Fibroblast of lung (primary cell): ENCODE data around the gene SLC37A2. TPM values are rescaled to one million over a fixed set of nuclear protein-coding genes. Genes with fewer than 3 reads are reported as not detected.

ENCODE experiments used
- DNase-seq, 2 donors: peaks; one replicate each; pipeline versions ENCODE4 v3.0.0 to v3.0.0-alpha.2; 2010; ENCODE audit warnings: low read depth in 2 of 2
- H2AFZ ChIP-seq: 2 replicates; pipeline ENCODE4 v1.5.1; 2012; ENCODE audit warnings: low read length, control low read depth, inconsistent platforms
- H3K27ac ChIP-seq: 2 replicates; pipeline ENCODE4 v1.5.1; 2011; ENCODE audit warnings: low read length, control low read depth; ENCODE audit not compliant: insufficient read depth
- H3K27me3 ChIP-seq: 2 replicates; pipeline ENCODE4 v1.5.1; 2011; ENCODE audit warnings: mild to moderate bottlenecking, low read length; ENCODE audit not compliant: control insufficient read depth, insufficient read depth
- H3K36me3 ChIP-seq: 2 replicates; pipeline ENCODE4 v1.5.1; 2011; ENCODE audit warnings: low read length; ENCODE audit not compliant: control insufficient read depth, insufficient read depth
- H3K4me1 ChIP-seq: 2 replicates; pipeline ENCODE4 v1.5.1; 2011; ENCODE audit warnings: low read length; ENCODE audit not compliant: control insufficient read depth, insufficient read depth; ENCODE audit errors: extremely low read depth
- H3K4me2 ChIP-seq: 2 replicates; pipeline ENCODE4 v1.5.1; 2011; ENCODE audit warnings: low read length, control low read depth; ENCODE audit not compliant: insufficient read depth; ENCODE audit errors: extremely low read depth
- H3K4me3 ChIP-seq, 4 experiments: fragments of 200-600 bp in 1 of 4; sonication (generic) in 1 of 4; replicated peaks in 1 of 4; 2 replicates each; pipeline ENCODE4 v1.5.1; 2011 to 2016; ENCODE audit warnings: low read length in 4 of 4, low read depth in 3 of 4, mild to moderate bottlenecking in 3 of 4, control low read depth in 2 of 4, inconsistent platforms in 1 of 4, mixed read lengths in 1 of 4; ENCODE audit not compliant: insufficient read depth in 1 of 4; ENCODE audit errors: control extremely low read depth in 1 of 4
- H3K79me2 ChIP-seq: 2 replicates; pipeline ENCODE4 v1.5.1; 2012; ENCODE audit warnings: mild to moderate bottlenecking, low read length, inconsistent platforms; ENCODE audit not compliant: control insufficient read depth, insufficient read depth
- H3K9ac ChIP-seq: 2 replicates; pipeline ENCODE4 v1.5.1; 2011; ENCODE audit warnings: mild to moderate bottlenecking, low read length, control low read depth; ENCODE audit not compliant: insufficient read depth
- H3K9me3 ChIP-seq: 2 replicates; pipeline ENCODE4 v1.5.1; 2012; ENCODE audit warnings: low read depth, low read length; ENCODE audit not compliant: control insufficient read depth, insufficient read depth
- H4K20me1 ChIP-seq: 2 replicates; pipeline ENCODE4 v1.5.1; 2011; ENCODE audit warnings: low read length; ENCODE audit not compliant: control insufficient read depth, insufficient read depth; ENCODE audit errors: extremely low read depth
- CTCF ChIP-seq, 2 donors: IDR thresholded peaks in 1 of 2; conservative IDR thresholded peaks in 1 of 2; 1 replicate in 1 of 2; 2 replicates in 1 of 2; pipeline ENCODE4 v1.5.1; 2011 to 2012; ENCODE audit warnings: low read length in 2 of 2, control low read depth in 1 of 2, inconsistent platforms in 1 of 2, low read depth in 1 of 2, mild to moderate bottlenecking in 1 of 2
- EZH2 ChIP-seq: IDR thresholded peaks from 2 replicates; pipeline ENCODE4 v1.5.1; 2012; ENCODE audit warnings: low read length, control low read depth, mild to moderate bottlenecking; ENCODE audit errors: missing control alignments
- polyA plus RNA-seq, 2 donors: library from polyadenylated mRNA; depleted of rRNA in 1 of 2; stranded (reverse) in 1 of 2; unstranded in 1 of 2; fragments of >200 nt; gene quantifications; 2 replicates each; pipeline ENCODE4 v1.2.1, GENCODE V29; 2011 to 2012; ENCODE audit warnings: missing spikeins in 1 of 2
- total RNA-seq: library from RNA; depleted of rRNA; stranded (reverse); fragments of >200 nt; gene quantifications from 2 replicates; pipeline ENCODE4 v1.2.1, GENCODE V29; 2014

The SLC37A2 gene
- total and polyA plus RNA-seq, 2 donors (not counting 1 experiment from before 2014, with no cell fraction given): 0.36 to 0.83 TPM

DNA sequence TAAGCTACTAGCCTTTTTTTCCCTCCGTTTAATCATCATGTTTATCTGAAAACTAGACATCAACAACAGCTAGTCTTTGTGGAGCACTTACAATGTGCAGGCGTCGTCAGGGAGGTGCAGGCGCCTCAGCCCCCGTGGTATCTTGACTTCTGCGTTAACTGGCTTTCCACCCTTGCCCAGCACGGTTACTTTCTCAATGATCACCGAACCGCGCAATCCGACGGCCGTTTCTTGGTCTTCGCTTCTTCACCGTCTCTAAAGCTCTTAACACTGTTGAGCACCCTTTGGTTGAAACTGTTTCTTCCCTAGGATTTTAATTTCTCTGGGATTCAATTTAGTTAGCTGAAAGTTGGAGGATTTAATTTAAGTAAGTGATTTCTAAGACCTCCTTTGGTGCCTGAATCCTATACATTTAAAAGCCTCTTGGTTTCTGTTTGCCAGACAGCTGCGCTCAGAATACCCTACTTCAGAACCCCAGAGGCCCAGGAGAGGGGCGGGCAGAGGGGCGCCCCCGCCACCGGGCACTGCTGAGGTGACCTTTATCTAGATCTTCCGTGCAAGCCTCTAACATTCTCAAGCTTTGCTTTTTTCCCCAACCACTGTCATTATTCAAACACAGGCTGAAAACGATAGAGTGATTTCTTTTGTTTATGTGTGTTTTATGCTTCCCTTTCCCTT, 66.3 kb downstream of the SLC37A2 start:
- Histone ChIP-seq H3K4me3 (no peak overlapping the region), H2AFZ (no peak overlapping the region), H3K9me3 (no peaks in the 10 kb centered on the region), H3K9ac (no peak overlapping the region), H3K4me2 (no peak overlapping the region), H3K27me3 (peaks cover 4% of the 10 kb centered on the region), H3K36me3 (no peaks in the 10 kb centered on the region), H3K27ac (no peak overlapping the region), H3K4me1 (peaks cover 6% of the 10 kb centered on the region), H4K20me1 (no peaks in the 10 kb centered on the region), H3K79me2 (no peaks in the 10 kb centered on the region)
- no peak for DNase-seq
- TF ChIP-seq CTCF (conservative IDR thresholded peaks at IDR 0.05 in 1 of 2, IDR thresholded peaks at IDR 0.05 in 1 of 2; ENCODE audit: low read depth in 1 of 2, low read length in 2 of 2) (no peak), EZH2 (no peak)

DNA sequence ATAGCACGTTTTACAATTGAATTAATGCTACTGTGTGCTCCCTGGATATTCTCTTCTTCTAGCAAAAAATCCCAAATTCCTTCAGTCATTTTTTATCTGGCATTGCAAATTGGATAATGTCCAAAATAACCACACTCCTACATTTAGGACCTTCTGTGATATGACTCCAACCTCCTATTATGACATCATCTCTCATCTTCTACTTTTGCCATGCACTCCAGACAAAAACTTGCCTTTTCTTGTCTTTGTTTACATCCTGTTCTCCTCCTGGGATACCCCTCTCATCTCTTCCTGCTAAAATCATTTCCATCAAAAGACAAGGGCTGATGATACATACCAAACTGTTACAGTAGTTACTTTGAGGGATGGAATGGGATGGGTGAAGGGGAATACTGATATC, 69.0 kb downstream of the SLC37A2 start:
- no peak overlapping the region for H2AFZ ChIP-seq
- TF ChIP-seq EZH2 (no peak), CTCF (conservative IDR thresholded peaks at IDR 0.05 in 1 of 2, IDR thresholded peaks at IDR 0.05 in 1 of 2; ENCODE audit: low read depth in 1 of 2, low read length in 2 of 2) (no peak)
- H3K36me3 ChIP-seq: no peaks in the 10 kb centered on the region
- H3K9me3 ChIP-seq: no peaks in the 10 kb centered on the region
- no peak overlapping the region for H3K4me2 ChIP-seq
- no peak overlapping the region for H3K4me3 ChIP-seq
- no peaks in the 10 kb centered on the region for H4K20me1 ChIP-seq
- no peak overlapping the region for H3K9ac ChIP-seq
- no peak overlapping the region for H3K27ac ChIP-seq
- peaks cover 6% of the 10 kb centered on the region for H3K4me1 ChIP-seq
- H3K27me3 ChIP-seq: peaks cover 7% of the 10 kb centered on the region
- H3K79me2 ChIP-seq: no peaks in the 10 kb centered on the region
- peak in 1 of 2 donors; percentile 22 for DNase-seq

- Histone ChIP-seq H3K4me3 (no peak overlapping the region), H4K20me1 (no peaks in the 10 kb centered on the region), H3K27me3 (peaks cover 7% of the 10 kb centered on the region), H3K9me3 (no peaks in the 10 kb centered on the region), H3K4me2 (no peak overlapping the region), H3K36me3 (no peaks in the 10 kb centered on the region), H2AFZ (no peak overlapping the region), H3K4me1 (peaks cover 6% of the 10 kb centered on the region), H3K27ac (no peak overlapping the region), H3K9ac (no peak overlapping the region), H3K79me2 (no peaks in the 10 kb centered on the region)
- TF ChIP-seq CTCF (conservative IDR thresholded peaks at IDR 0.05 in 1 of 2, IDR thresholded peaks at IDR 0.05 in 1 of 2; ENCODE audit: low read depth in 1 of 2, low read length in 2 of 2) (no peak), EZH2 (no peak)
- peak in 1 of 2 donors; percentile 19 for DNase-seq
Observed at GRCh38 chr11:125132596-125132995, 69.5 kb downstream of the SLC37A2 start.
